IPS-11a (cell line): ENCODE results near the gene OTOG.

ENCODE experiments used
- H3K4me3 ChIP-seq: one replicate; pipeline ENCODE4 v1.5.1; 2013; ENCODE audit warnings: low read depth, low read length, control low read depth

OTOG gene

GRCh38 chr11:17538054-17538453 is 9.0 kb upstream of the OTOG start:
- H3K4me3 ChIP-seq = no peak overlapping the region

GRCh38 chr11:17538731-17539130 is 8.3 kb upstream of the OTOG start:
- no peak overlapping the region for H3K4me3 ChIP-seq

GRCh38 chr11:17540807-17541206 is 6.3 kb upstream of the OTOG start:
- no peak overlapping the region for H3K4me3 ChIP-seq

GRCh38 chr11:17541330-17541885 is 5.7 kb upstream of the OTOG start:
- H3K4me3 ChIP-seq = no peak overlapping the region

- H3K4me3 ChIP-seq = no peak overlapping the region
These were observed 4.8 kb upstream of the OTOG start for GRCh38 chr11:17542249-17542648.

GRCh38 chr11:17543041-17543440 is 4.0 kb upstream of the OTOG start:
- H3K4me3 ChIP-seq = no peak overlapping the region

- H3K4me3 ChIP-seq = peak overlapping the region; percentile 44
These were observed 3.4 kb upstream of the OTOG start for GRCh38 chr11:17543574-17544180.

- peak within 1 kb of the TSS; percentile 44 for H3K4me3 ChIP-seq
These were observed 2.9 kb upstream of the OTOG start, which contains the start of gene USH1C for GRCh38 chr11:17544181-17544622. Gene USH1C, minus strand, starts transcription at chr11:17544416. Its CDS starts 109 bp downstream, at chr11:17544307.

GRCh38 chr11:17546240-17546639 is 819 bp upstream of the OTOG start:
- no peak overlapping the region for H3K4me3 ChIP-seq

- no peak overlapping the region for H3K4me3 ChIP-seq
These were observed 873 bp downstream of the OTOG start for GRCh38 chr11:17547932-17548331.

- no peak overlapping the region for H3K4me3 ChIP-seq
These were observed 1.4 kb downstream of the OTOG start for GRCh38 chr11:17548444-17548843.

GRCh38 chr11:17550450-17551346 is 3.6 kb downstream of the OTOG start:
- no peak overlapping the region for H3K4me3 ChIP-seq

GRCh38 chr11:17551347-17552040 is 4.4 kb downstream of the OTOG start:
- H3K4me3 ChIP-seq = no peak overlapping the region

- H3K4me3 ChIP-seq = no peak overlapping the region
These were observed 4.9 kb downstream of the OTOG start for GRCh38 chr11:17552041-17552355.

- H3K4me3 ChIP-seq = no peak overlapping the region
These were observed 5.6 kb downstream of the OTOG start for GRCh38 chr11:17552392-17553248.

- H3K4me3 ChIP-seq = no peak overlapping the region
These were observed 6.1 kb downstream of the OTOG start for GRCh38 chr11:17553249-17553546.

- H3K4me3 ChIP-seq = no peak overlapping the region
These were observed 7.4 kb downstream of the OTOG start for GRCh38 chr11:17554487-17554886.

- no peak overlapping the region for H3K4me3 ChIP-seq
These were observed 9.9 kb downstream of the OTOG start for GRCh38 chr11:17556999-17557398.

GRCh38 chr11:17558025-17558780 is 11.1 kb downstream of the OTOG start:
- H3K4me3 ChIP-seq = no peak overlapping the region

GRCh38 chr11:17558916-17559315 is 11.9 kb downstream of the OTOG start:
- no peak overlapping the region for H3K4me3 ChIP-seq
